Gastroesophageal sphincter (tissue), 4 donors: ENCODE results near the gene CLASP1. TPM values are rescaled to one million over a fixed set of nuclear protein-coding genes. Genes with fewer than 3 reads are reported as not detected.

Experiments used
- ATAC-seq: fragments of 150-250 bp; one replicate; pipeline ENCODE4 v1.9.1; 2016; ENCODE audit warnings: mild to moderate bottlenecking, moderate library complexity
- H3K27ac ChIP-seq, 4 donors: fragments of 200-600 bp; sonication (generic) in 3 of 4; 1 replicate in 3 of 4; 2 replicates in 1 of 4; pipeline ENCODE4 v1.5.1; 2016 to 2019
- H3K27me3 ChIP-seq: fragments of 200-600 bp; sonication (generic); one replicate; pipeline ENCODE4 v1.5.1; 2019
- H3K36me3 ChIP-seq, 2 donors: fragments of 200-600 bp; sonication (generic); one replicate each; pipeline ENCODE4 v1.5.1; 2019; ENCODE audit warnings: control low read depth in 1 of 2
- H3K4me1 ChIP-seq, 3 donors: fragments of 200-600 bp; sonication (generic); 1 replicate in 2 of 3; 2 replicates in 1 of 3; pipeline ENCODE4 v1.5.1; 2016 to 2019; ENCODE audit warnings: control low read depth in 2 of 3
- H3K4me3 ChIP-seq, 2 donors: fragments of 200-600 bp; sonication (generic); one replicate each; pipeline ENCODE4 v1.5.1; 2019; ENCODE audit warnings: mild to moderate bottlenecking in 1 of 2, moderate library complexity in 1 of 2
- H3K9me3 ChIP-seq, 3 donors: fragments of 200-600 bp; sonication (generic); one replicate each; pipeline ENCODE4 v1.5.1; 2017 to 2019; ENCODE audit warnings: control low read depth in 2 of 3
- EP300 ChIP-seq: sonication (generic); formaldehyde crosslinking; IDR thresholded peaks from one replicate; pipeline ENCODE4 v1.6.1; 2017; ENCODE audit warnings: antibody characterized with exemption, mild to moderate bottlenecking
- POLR2A ChIP-seq, 2 donors: fragments of 450-650 bp; IDR thresholded peaks; one replicate each; pipeline ENCODE4 v1.6.1; 2017; ENCODE audit warnings: antibody characterized with exemption in 2 of 2, mild to moderate bottlenecking in 2 of 2, moderate library complexity in 1 of 2
- POLR2AphosphoS5 ChIP-seq: sonication (generic); formaldehyde crosslinking; IDR thresholded peaks from one replicate; pipeline ENCODE4 v1.6.1; 2017; ENCODE audit warnings: antibody characterized with exemption
- WGBS, 2 donors: methylation state at CpG; one replicate each; pipeline ENCODE4 v1.1.5; 2018; ENCODE audit warnings: low coverage in 1 of 2; 5-methylcytosine and 5-hydroxymethylcytosine counted together
- total RNA-seq, 4 donors: library from RNA; depleted of rRNA; stranded (reverse); fragments of >200 nt; gene quantifications; one replicate each; pipeline ENCODE4 v1.1.0, GENCODE V29; 2016
- TF ChIP-seq, protein P1 (sequence below), 4 experiments: fragments of 200-600 bp in 2 of 4; fragments of 450-650 bp in 2 of 4; sonication (generic) in 1 of 4; IDR thresholded peaks; one replicate each; pipeline ENCODE4 v1.5.1; 2017 to 2019; ENCODE audit warnings: antibody characterized with exemption in 4 of 4, mild to moderate bottlenecking in 2 of 4, moderate library complexity in 2 of 4

The CLASP1 gene
- total RNA-seq, 4 donors from 2014 or later, result 72.0 to 108 (median 84.7) TPM

- no peak for ATAC-seq
- 44 to 80% methylated on average over 1 of the region's 1 CpG for WGBS, 2 donors
- Histone ChIP-seq H3K4me1 (peaks cover 0 to 10% (median 0%) of the 10 kb centered on the region in 3 donors), H3K36me3 (peaks cover 0 to 86% of the 10 kb centered on the region in 2 donors), H3K27ac (no peak overlapping the region), H3K27me3 (no peaks in the 10 kb centered on the region), H3K9me3 (no peaks in the 10 kb centered on the region), H3K4me3 (no peak overlapping the region)
- TF ChIP-seq POLR2AphosphoS5 (no peak), EP300 (no peak), POLR2A (IDR thresholded peaks at IDR 0.05) (no peak)
- TF ChIP-seq, protein P1, sequence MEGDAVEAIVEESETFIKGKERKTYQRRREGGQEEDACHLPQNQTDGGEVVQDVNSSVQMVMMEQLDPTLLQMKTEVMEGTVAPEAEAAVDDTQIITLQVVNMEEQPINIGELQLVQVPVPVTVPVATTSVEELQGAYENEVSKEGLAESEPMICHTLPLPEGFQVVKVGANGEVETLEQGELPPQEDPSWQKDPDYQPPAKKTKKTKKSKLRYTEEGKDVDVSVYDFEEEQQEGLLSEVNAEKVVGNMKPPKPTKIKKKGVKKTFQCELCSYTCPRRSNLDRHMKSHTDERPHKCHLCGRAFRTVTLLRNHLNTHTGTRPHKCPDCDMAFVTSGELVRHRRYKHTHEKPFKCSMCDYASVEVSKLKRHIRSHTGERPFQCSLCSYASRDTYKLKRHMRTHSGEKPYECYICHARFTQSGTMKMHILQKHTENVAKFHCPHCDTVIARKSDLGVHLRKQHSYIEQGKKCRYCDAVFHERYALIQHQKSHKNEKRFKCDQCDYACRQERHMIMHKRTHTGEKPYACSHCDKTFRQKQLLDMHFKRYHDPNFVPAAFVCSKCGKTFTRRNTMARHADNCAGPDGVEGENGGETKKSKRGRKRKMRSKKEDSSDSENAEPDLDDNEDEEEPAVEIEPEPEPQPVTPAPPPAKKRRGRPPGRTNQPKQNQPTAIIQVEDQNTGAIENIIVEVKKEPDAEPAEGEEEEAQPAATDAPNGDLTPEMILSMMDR (IDR thresholded peaks at IDR 0.05), result no peak
These were observed 130.1 kb downstream of the CLASP1 start for GRCh38 chr2:121519153-121519552.

- TF ChIP-seq POLR2A (IDR thresholded peaks at IDR 0.05) (no peak), EP300 (no peak), POLR2AphosphoS5 (no peak)
- TF ChIP-seq, protein P1 (IDR thresholded peaks at IDR 0.05), result no peak
- no peak overlapping the region for H3K4me3 ChIP-seq
- peaks cover 0 to 61% of the 10 kb centered on the region in 2 donors for H3K36me3 ChIP-seq
- H3K27me3 ChIP-seq, result no peaks in the 10 kb centered on the region
- H3K27ac ChIP-seq, result no peak overlapping the region
- no peak for ATAC-seq
- H3K9me3 ChIP-seq, result no peaks in the 10 kb centered on the region
- H3K4me1 ChIP-seq, result no peaks in the 10 kb centered on the region
- WGBS, 2 donors, result 81 to 93% methylated on average over 2 to 3 of the region's 3 CpGs
These were observed 135.5 kb downstream of the CLASP1 start for GRCh38 chr2:121513597-121514333.

GRCh38 chr2:121510857-121511256 lies 138.4 kb downstream of the CLASP1 start:
- no peak for ATAC-seq
- Histone ChIP-seq H3K4me3 (no peak overlapping the region), H3K27me3 (no peaks in the 10 kb centered on the region), H3K27ac (no peak overlapping the region), H3K4me1 (no peaks in the 10 kb centered on the region), H3K36me3 (peaks cover 0 to 37% of the 10 kb centered on the region in 2 donors), H3K9me3 (no peaks in the 10 kb centered on the region)
- TF ChIP-seq POLR2AphosphoS5 (no peak), EP300 (no peak), POLR2A (IDR thresholded peaks at IDR 0.05) (no peak)
- TF ChIP-seq, protein P1 (IDR thresholded peaks at IDR 0.05), result no peak
- WGBS, 2 donors, result 92 to 100% methylated on average over 1 of the region's 1 CpG

GRCh38 chr2:121506621-121507020 lies 142.6 kb downstream of the CLASP1 start:
- WGBS, 2 donors, result 80% methylated on average over 1 of the region's 1 CpG; no CpG with 5 or more reads in 1 of the 2 donors
- H3K27ac ChIP-seq, result no peak overlapping the region
- H3K36me3 ChIP-seq, result peaks cover 0 to 27% of the 10 kb centered on the region in 2 donors
- no peak for TF ChIP-seq POLR2AphosphoS5
- TF ChIP-seq POLR2A (IDR thresholded peaks at IDR 0.05), result no peak
- TF ChIP-seq EP300, result no peak
- TF ChIP-seq, protein P1 (IDR thresholded peaks at IDR 0.05), result no peak
- H3K4me3 ChIP-seq, result no peak overlapping the region
- H3K4me1 ChIP-seq, result peaks cover 0 to 10% (median 3%) of the 10 kb centered on the region in 3 donors
- no peaks in the 10 kb centered on the region for H3K9me3 ChIP-seq
- no peak for ATAC-seq
- no peaks in the 10 kb centered on the region for H3K27me3 ChIP-seq
